Mesendoderm (in vitro differentiated cells): Measurements from ENCODE around the gene SLC7A8.
"Not testable (repeated sequence)": the region's sequence is repeated elsewhere in the genome, so short reads cannot be mapped to it uniquely, and the experiment has no call there.

Experiments
- DNase-seq: peaks from one replicate; pipeline ENCODE4 v3.0.0; 2013
- H2AK5ac ChIP-seq: 2 replicates; pipeline ENCODE4 v1.6.1; 2013; ENCODE audit warnings: low read length, inconsistent platforms
- H2BK120ac ChIP-seq: 2 replicates; pipeline ENCODE4 v1.6.1; 2013; ENCODE audit warnings: low read depth, mild to moderate bottlenecking, low read length, moderate library complexity, mixed read lengths
- H2BK15ac ChIP-seq: replicated peaks from 2 replicates; pipeline ENCODE4 v1.6.1; 2013; ENCODE audit warnings: low read depth, mild to moderate bottlenecking, moderate library complexity
- H2BK5ac ChIP-seq: 2 replicates; pipeline ENCODE4 v1.6.1; 2013; ENCODE audit warnings: low read length, inconsistent platforms
- H3K18ac ChIP-seq: 2 replicates; pipeline ENCODE4 v1.6.1; 2013; ENCODE audit warnings: mild to moderate bottlenecking, low read length, mixed read lengths
- H3K23ac ChIP-seq: one replicate; pipeline ENCODE4 v1.6.1; 2013; ENCODE audit warnings: low read length
- H3K27ac ChIP-seq: 2 replicates; pipeline ENCODE4 v1.5.1; 2013; ENCODE audit warnings: low read depth, mild to moderate bottlenecking, inconsistent platforms, low read length, moderate library complexity
- H3K27me3 ChIP-seq: 2 replicates; pipeline ENCODE4 v1.6.1; 2013; ENCODE audit warnings: low read length, control low read depth, mild to moderate bottlenecking, inconsistent platforms; ENCODE audit not compliant: insufficient read depth, poor library complexity
- H3K36me3 ChIP-seq: 2 replicates; pipeline ENCODE4 v1.6.1; 2013; ENCODE audit warnings: low read length, inconsistent platforms; ENCODE audit not compliant: control insufficient read depth, insufficient read depth
- H3K4ac ChIP-seq: one replicate; pipeline ENCODE4 v1.6.1; 2013; ENCODE audit warnings: low read depth, mild to moderate bottlenecking, low read length, moderate library complexity
- H3K4me1 ChIP-seq: 2 replicates; pipeline ENCODE4 v1.6.1; 2013; ENCODE audit warnings: low read depth, low read length, inconsistent platforms; ENCODE audit not compliant: control insufficient read depth
- H3K4me2 ChIP-seq: 2 replicates; pipeline ENCODE4 v1.6.1; 2013; ENCODE audit warnings: low read length
- H3K4me3 ChIP-seq: 2 replicates; pipeline ENCODE4 v1.5.1; 2013; ENCODE audit warnings: mild to moderate bottlenecking, low read length
- H3K56ac ChIP-seq: one replicate; pipeline ENCODE4 v1.6.1; 2013; ENCODE audit warnings: low read length
- H3K79me1 ChIP-seq: 2 replicates; pipeline ENCODE4 v1.6.1; 2013; ENCODE audit warnings: low read length, inconsistent platforms
- H3K79me2 ChIP-seq: 2 replicates; pipeline ENCODE4 v1.6.1; 2013; ENCODE audit warnings: mild to moderate bottlenecking, low read length; ENCODE audit not compliant: control insufficient read depth, insufficient read depth
- H3K9ac ChIP-seq: 2 replicates; pipeline ENCODE4 v1.6.1; 2013; ENCODE audit warnings: low read length, inconsistent platforms
- H4K5ac ChIP-seq: one replicate; pipeline ENCODE4 v1.6.1; 2013; ENCODE audit warnings: low read length
- H4K8ac ChIP-seq: one replicate; pipeline ENCODE4 v1.6.1; 2013; ENCODE audit warnings: low read depth, mild to moderate bottlenecking, control low read depth, low read length, moderate library complexity
- WGBS: extraction: QIAGEN DNeasy Blood & Tissue Kit; methylation state at CpG from one replicate; pipeline ENCODE4 v1.1.7; 2013; ENCODE audit warnings: low lambda C conversion rate, missing lambda C conversion rate; ENCODE audit not compliant: insufficient coverage; ENCODE audit errors: extremely low coverage; 5-methylcytosine and 5-hydroxymethylcytosine counted together

SLC7A8 gene

GRCh38 chr14:23109769-23110168 lies 73.7 kb downstream of the SLC7A8 start:
- Histone ChIP-seq H2BK15ac (no peak overlapping the region), H2AK5ac (no peak overlapping the region), H3K9ac (no peak overlapping the region), H3K4me3 (no peak overlapping the region), H2BK120ac (no peak overlapping the region), H3K27ac (no peak overlapping the region), H3K56ac (no peak overlapping the region), H3K4me1 (peaks cover 20% of the 10 kb centered on the region), H3K23ac (no peak overlapping the region), H2BK5ac (no peak overlapping the region), H3K79me1 (no peaks in the 10 kb centered on the region), H3K18ac (no peak overlapping the region), H4K8ac (no peak overlapping the region), H3K4me2 (no peak overlapping the region), H3K36me3 (no peaks in the 10 kb centered on the region), H3K27me3 (no peaks in the 10 kb centered on the region), H4K5ac (no peak overlapping the region), H3K4ac (no peak overlapping the region), H3K79me2 (no peaks in the 10 kb centered on the region)
- no CpG with 5 or more reads among the region's 1 CpG for WGBS
- no peak for DNase-seq

- not testable (repeated sequence) for H3K4me3 ChIP-seq
- no CpG with 5 or more reads among the region's 24 CpGs for WGBS
These were observed 75.3 kb downstream of the SLC7A8 start for GRCh38 chr14:23108169-23108568.

GRCh38 chr14:23107620-23108019 lies 75.8 kb downstream of the SLC7A8 start:
- not testable (repeated sequence) for H3K4me1 ChIP-seq, H3K79me1 ChIP-seq, H3K4me3 ChIP-seq, H4K8ac ChIP-seq, H3K23ac ChIP-seq, H2BK15ac ChIP-seq, H3K27ac ChIP-seq, H3K9ac ChIP-seq, H2AK5ac ChIP-seq, H3K36me3 ChIP-seq, DNase-seq, H3K56ac ChIP-seq, H3K27me3 ChIP-seq, H2BK5ac ChIP-seq, H2BK120ac ChIP-seq, H3K79me2 ChIP-seq, H3K4ac ChIP-seq, H4K5ac ChIP-seq, H3K4me2 ChIP-seq, H3K18ac ChIP-seq
- no CpG with 5 or more reads among the region's 5 CpGs for WGBS

More at GRCh38 chr14:23108169-23108568, 75.3 kb downstream of the SLC7A8 start:
- not testable (repeated sequence) for H3K27ac ChIP-seq, H3K23ac ChIP-seq, H3K79me1 ChIP-seq, H3K9ac ChIP-seq, H4K5ac ChIP-seq, H2AK5ac ChIP-seq, H3K4me2 ChIP-seq, H3K27me3 ChIP-seq, H3K4ac ChIP-seq, H3K79me2 ChIP-seq, H2BK15ac ChIP-seq, H3K18ac ChIP-seq, H3K56ac ChIP-seq, H2BK5ac ChIP-seq, H4K8ac ChIP-seq, H2BK120ac ChIP-seq, H3K36me3 ChIP-seq
- H3K4me1 ChIP-seq = peaks cover 11% of the 10 kb centered on the region
- DNase-seq = peak; percentile 58

GRCh38 chr14:23106747-23107045 lies 76.8 kb downstream of the SLC7A8 start:
- peak overlapping the region; percentile 71 for H3K27ac ChIP-seq
- no peak overlapping the region for H3K9ac ChIP-seq
- H4K8ac ChIP-seq = no peak overlapping the region
- H3K4me3 ChIP-seq = no peak overlapping the region
- no peak overlapping the region for H3K18ac ChIP-seq
- H3K36me3 ChIP-seq = no peaks in the 10 kb centered on the region
- H3K79me1 ChIP-seq = no peaks in the 10 kb centered on the region
- H3K4me2 ChIP-seq = no peak overlapping the region
- H4K5ac ChIP-seq = no peak overlapping the region
- no peak overlapping the region for H2BK15ac ChIP-seq
- H3K23ac ChIP-seq = no peak overlapping the region
- no peak overlapping the region for H3K4ac ChIP-seq
- H3K79me2 ChIP-seq = no peaks in the 10 kb centered on the region
- no peak overlapping the region for H2BK5ac ChIP-seq
- H3K56ac ChIP-seq = peak overlapping the region; percentile 44
- peaks cover 6% of the 10 kb centered on the region for H3K4me1 ChIP-seq
- H2BK120ac ChIP-seq = peak overlapping the region; percentile 51
- H3K27me3 ChIP-seq = no peaks in the 10 kb centered on the region
- H2AK5ac ChIP-seq = no peak overlapping the region
- no peak for DNase-seq

GRCh38 chr14:23105348-23105824 lies 78.1 kb downstream of the SLC7A8 start:
- H3K4me3 ChIP-seq = no peak overlapping the region
- H3K79me1 ChIP-seq = no peaks in the 10 kb centered on the region
- H3K4me2 ChIP-seq = no peak overlapping the region
- H3K23ac ChIP-seq = no peak overlapping the region
- H3K56ac ChIP-seq = no peak overlapping the region
- peaks cover 6% of the 10 kb centered on the region for H3K4me1 ChIP-seq
- no peak overlapping the region for H2BK120ac ChIP-seq
- H4K8ac ChIP-seq = no peak overlapping the region
- no peak for DNase-seq
- no peak overlapping the region for H2AK5ac ChIP-seq
- no CpG with 5 or more reads among the region's 4 CpGs for WGBS
- no peaks in the 10 kb centered on the region for H3K27me3 ChIP-seq
- H3K79me2 ChIP-seq = no peaks in the 10 kb centered on the region
- H3K36me3 ChIP-seq = no peaks in the 10 kb centered on the region
- no peak overlapping the region for H3K27ac ChIP-seq
- H4K5ac ChIP-seq = no peak overlapping the region
- H3K18ac ChIP-seq = peak overlapping the region; percentile 46
- H2BK15ac ChIP-seq = no peak overlapping the region
- no peak overlapping the region for H3K4ac ChIP-seq
- H3K9ac ChIP-seq = no peak overlapping the region
- no peak overlapping the region for H2BK5ac ChIP-seq

GRCh38 chr14:23104591-23105347 lies 78.7 kb downstream of the SLC7A8 start, which contains the start of gene CIROP:
Gene CIROP (minus strand): TSS chr14:23104989. CDS start chr14:23104920, 69 bp downstream.
- H3K4ac ChIP-seq = no peak within 1 kb of the TSS
- no peak within 1 kb of the TSS for H2BK120ac ChIP-seq
- H3K9ac ChIP-seq = no peak within 1 kb of the TSS
- no peak within 1 kb of the TSS for H3K23ac ChIP-seq
- no peak within 1 kb of the TSS for H3K4me3 ChIP-seq
- no peaks in the 10 kb centered on the region for H3K79me1 ChIP-seq
- peak; percentile 38 for DNase-seq
- H3K18ac ChIP-seq = peak within 1 kb of the TSS; percentile 46
- H4K5ac ChIP-seq = no peak within 1 kb of the TSS
- no peaks in the 10 kb centered on the region for H3K36me3 ChIP-seq
- H3K27ac ChIP-seq = no peak within 1 kb of the TSS
- H2AK5ac ChIP-seq = no peak within 1 kb of the TSS
- peak within 1 kb of the TSS; percentile 3 for H3K56ac ChIP-seq
- WGBS = no CpG with 5 or more reads among the region's 11 CpGs
- H3K79me2 ChIP-seq = no peaks in the 10 kb centered on the region
- no peak within 1 kb of the TSS for H2BK15ac ChIP-seq
- H3K4me2 ChIP-seq = no peak within 1 kb of the TSS
- H3K27me3 ChIP-seq = no peaks in the 10 kb centered on the region
- no peak within 1 kb of the TSS for H4K8ac ChIP-seq
- H2BK5ac ChIP-seq = no peak within 1 kb of the TSS
- peaks cover 6% of the 10 kb centered on the region for H3K4me1 ChIP-seq
